Raji (cell line): Measurements from ENCODE around the gene CCDC34.

Source experiments
- POLR2A ChIP-seq: IDR thresholded peaks from 2 replicates; pipeline ENCODE4 v1.6.1; 2011; ENCODE audit warnings: low read depth, low read length, control low read depth; ENCODE audit not compliant: insufficient read depth

The CCDC34 gene

DNA sequence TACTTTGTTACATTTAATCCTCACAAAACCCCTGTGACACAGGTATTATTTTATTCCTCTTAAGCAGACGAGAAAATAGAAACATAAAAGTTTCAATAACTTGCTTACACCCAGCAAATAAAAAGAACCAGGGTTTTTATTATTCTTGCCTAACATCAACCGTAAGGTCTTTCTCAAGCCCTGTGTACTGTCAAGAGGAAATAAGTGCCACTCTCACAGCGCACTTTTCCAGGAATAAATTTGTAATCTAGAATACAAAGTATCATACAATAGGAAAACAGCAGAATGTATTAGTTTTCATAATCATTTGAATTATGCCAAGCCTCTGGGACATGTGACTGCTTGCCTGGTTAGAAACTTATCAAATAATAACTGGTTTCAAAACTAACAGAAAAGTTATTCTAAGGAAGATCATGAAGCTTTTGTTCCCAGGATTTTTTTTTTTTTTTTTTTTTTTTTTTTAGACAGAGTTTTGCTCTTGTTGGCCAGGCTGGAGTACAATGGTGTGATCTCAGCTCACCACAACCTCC, 7.4 kb downstream of the CCDC34 start:
- TF ChIP-seq POLR2A = no peak

GRCh38 chr11:27354359-27354965, 8.6 kb downstream of the CCDC34 start:
- no peak for TF ChIP-seq POLR2A

DNA sequence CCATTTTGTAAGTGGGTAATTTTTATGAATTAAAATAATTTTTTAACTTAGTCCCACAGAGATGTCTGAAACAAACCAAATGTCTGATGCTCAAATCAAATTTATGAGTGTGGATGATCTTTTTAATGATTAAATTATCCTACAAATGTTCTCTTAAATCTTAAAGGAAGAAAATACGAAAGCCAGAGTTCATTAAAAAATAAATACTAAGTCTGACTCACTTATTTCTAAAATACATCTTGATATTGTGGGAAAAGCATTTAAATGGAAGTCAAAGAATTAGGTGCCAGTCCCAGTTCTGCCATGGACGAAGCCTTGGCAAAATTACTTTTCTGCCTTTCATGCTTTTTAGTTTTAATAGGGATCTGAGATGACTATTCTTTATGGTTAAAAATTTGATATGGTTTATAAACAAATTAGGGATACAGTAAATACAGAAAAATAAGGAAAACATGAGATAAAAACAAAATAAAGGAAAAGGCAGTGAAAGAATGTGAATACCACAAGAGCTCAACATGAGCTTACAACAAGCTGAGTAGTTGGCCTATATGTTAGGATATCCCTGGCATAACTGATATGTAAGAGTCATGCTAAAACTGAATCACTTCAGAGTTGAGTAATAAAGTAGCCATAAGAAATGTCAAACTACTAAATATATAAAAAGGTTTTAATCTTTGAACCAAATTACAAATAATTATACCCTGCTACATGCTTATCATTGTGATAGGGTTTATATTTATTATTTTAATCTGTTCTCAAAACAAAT, 9.2 kb downstream of the CCDC34 start:
- TF ChIP-seq POLR2A = no peak

DNA sequence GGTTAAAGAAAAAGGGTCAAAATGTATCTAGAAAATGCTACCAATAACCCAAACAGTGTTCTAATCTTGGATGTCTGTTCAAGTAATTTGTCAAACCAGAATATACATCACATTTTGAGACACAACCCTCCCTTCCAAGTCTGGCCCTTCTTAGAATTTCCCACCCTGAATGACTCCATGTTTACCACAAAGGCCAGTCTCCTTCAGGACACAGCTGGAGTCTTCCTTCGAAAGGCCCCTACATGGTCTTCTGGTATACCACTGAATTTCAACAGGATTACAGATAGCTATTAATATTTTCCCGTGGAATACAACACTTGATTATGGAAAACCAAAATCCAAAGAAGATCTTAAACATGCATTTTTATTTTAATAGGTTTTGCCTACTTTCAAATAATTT, 10.2 kb downstream of the CCDC34 start:
- TF ChIP-seq POLR2A = no peak

DNA sequence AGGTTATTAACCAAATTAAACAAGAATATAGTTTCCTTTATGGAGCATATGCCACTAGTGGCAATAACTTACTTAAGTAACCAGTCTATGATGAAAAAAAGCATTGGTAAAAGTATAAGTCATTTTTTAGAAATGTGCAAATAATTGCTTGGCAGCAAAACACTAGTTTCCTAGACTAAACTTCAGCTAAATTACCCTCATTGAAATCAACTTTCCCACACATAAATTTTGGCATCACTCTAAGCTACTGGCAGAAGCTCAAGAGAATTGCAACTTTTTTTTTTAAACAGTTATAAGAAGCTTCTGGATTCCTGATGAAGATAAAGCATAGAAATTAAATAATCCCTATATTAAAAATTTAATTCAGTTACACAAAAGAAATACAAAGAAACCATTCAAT, 12.5 kb downstream of the CCDC34 start:
- no peak for TF ChIP-seq POLR2A

- no peak for TF ChIP-seq POLR2A
These were observed 13.1 kb downstream of the CCDC34 start for GRCh38 chr11:27349919-27350318.

DNA sequence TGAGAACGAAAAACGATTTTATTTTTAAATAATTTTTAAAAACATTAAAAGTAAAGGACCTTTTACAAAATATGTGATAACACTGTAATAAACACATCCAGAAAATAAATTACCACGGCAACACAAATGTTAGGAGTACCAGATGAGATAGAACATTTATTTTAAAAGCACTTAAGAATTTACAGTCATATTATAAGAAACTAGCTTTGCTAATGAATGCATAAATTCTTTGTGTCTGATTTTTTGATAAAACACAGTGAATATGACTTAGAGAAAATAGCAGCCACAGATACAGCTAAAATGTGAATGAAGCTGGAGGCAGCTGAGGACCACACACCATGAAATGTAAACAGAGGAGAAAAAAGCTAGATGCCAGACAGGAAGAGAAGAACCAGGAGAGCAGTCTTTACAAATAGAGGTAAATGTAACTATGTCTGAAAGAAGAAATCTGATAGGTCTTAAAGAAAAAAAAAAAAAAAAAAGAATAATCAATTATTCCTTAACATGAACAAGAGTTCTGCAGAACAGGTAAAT, 14.6 kb downstream of the CCDC34 start:
- no peak for TF ChIP-seq POLR2A

GRCh38 chr11:27347359-27348339, 15.4 kb downstream of the CCDC34 start:
- no peak for TF ChIP-seq POLR2A

- TF ChIP-seq POLR2A = no peak
These were observed 23.1 kb downstream of the CCDC34 start for GRCh38 chr11:27339941-27340340.

GRCh38 chr11:27331981-27332380, 31.0 kb downstream of the CCDC34 start:
- TF ChIP-seq POLR2A = no peak

DNA sequence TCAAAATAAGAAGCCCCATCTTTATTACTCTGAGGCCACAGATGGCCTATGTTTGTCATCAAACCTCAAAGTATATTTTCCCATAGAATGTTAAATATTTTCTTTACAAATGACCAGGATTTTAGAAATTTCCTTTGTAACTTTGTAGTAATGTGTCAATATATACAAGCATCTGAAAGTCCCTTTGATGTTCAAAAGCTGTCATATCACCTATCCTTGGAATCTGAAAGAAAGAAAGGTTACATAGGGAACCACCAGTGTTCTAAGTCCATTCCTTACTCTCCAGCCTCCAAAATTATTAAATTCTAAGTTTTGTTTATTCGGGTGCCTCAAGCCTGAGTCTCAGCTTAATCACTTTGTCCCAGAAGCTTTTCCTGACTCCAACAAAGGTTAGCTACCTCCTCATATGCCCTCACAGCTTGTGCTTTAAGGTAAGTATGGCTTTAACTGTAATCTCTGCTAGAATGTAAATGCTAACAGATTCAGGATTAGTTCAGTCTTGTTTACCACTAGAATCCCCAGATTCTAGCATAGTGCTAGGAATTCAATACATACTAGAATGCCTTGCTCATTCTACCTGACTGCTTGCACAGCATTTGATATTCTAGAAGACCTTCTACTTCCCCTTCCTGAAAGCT, 32.3 kb downstream of the CCDC34 start:
- no peak for TF ChIP-seq POLR2A

DNA sequence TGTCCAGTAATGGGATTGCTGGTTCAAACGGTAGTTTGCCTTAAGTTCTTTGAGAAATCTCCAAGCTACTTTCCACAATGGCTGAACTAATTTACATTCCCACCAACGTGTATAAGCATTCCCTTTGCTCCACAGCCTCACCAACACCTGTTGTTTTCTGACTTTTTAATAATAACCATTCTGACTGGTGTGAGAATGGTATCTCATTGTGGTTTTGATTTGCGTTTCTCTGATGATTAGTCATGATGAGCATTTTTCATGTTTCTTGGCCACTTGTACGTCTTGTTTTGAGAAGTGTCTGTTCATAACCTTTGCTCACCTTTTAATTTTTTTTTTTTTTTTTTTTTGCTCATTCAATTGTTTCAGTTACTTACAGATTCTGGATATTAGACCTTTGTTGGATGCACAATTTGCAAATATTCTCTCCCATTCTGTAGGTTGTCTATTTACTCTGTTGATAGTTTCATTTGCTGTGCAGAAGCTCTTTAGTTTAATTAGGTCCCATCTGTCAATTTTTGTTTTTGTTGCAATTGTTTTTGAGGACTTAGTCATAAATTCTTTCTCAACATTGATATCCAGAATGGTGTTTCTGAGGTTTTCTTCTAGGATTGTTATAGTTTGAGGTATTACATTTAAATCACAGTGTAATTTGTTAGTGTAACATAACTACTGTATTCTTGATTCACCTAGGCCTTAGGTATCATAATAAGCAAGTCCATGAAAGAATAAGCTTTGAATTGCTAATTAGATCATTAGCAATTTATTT, 33.0 kb downstream of the CCDC34 start:
- no peak for TF ChIP-seq POLR2A

DNA sequence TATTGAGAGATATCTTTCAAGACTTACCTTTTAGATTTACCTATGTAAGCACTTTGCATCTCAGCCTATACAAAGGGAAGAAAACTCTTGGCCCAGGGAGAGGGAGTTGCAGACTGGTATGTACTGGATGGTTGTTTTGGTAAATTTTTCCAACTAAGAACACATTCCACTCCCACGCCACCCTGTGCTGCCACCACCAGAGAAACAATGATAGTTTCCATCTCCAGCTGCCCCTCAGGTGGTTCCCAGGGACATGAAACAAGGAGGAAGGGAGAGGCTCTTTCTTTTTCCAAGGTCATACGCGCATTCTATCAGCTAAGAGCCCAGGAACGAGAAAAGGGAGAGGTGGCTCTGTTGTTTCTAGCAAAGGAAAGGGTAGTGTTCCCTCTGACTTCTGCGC, 34.4 kb downstream of the CCDC34 start:
- no peak for TF ChIP-seq POLR2A

DNA sequence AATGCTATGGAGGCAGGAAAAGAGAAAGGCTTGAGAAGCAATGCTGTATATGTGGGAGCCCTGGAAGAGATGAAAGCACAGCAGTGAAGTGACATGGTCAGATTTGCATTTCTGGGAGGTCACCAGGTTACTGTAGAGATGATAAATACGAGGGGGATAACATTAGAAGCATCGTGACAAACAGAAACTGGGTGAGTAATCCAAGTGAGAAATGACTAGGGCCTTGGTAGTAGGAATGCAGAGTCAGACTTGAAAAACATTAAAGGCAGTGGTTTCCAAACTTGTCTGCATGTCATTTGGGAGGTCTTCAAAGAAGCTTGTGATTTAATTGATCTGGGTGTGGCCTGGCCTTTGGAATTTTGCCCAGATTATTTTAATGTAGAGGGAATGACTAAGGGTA, 43.9 kb downstream of the CCDC34 start:
- TF ChIP-seq POLR2A = no peak
